Glutamatergic neuron (in vitro differentiated cells): ENCODE measurements around the gene ARFRP1. TPM values are rescaled to one million over a fixed set of nuclear protein-coding genes. Genes with fewer than 3 reads are reported as not detected.

Experiments used
- DNase-seq: peaks from one replicate; pipeline ENCODE4 v3.0.0; 2022
- H3K27ac Mint-ChIP-seq: one replicate; pipeline ENCODE4 v1.8.0; 2020; ENCODE audit warnings: mild to moderate bottlenecking, mixed read lengths, inconsistent platforms; ENCODE audit not compliant: unreplicated experiment
- H3K27me3 Mint-ChIP-seq: one replicate; pipeline ENCODE4 v1.8.0; 2020; ENCODE audit warnings: mild to moderate bottlenecking, moderate library complexity, mixed read lengths, inconsistent platforms; ENCODE audit not compliant: unreplicated experiment
- H3K36me3 Mint-ChIP-seq: one replicate; pipeline ENCODE4 v1.8.0; 2020; ENCODE audit warnings: mild to moderate bottlenecking, mixed read lengths, inconsistent platforms; ENCODE audit not compliant: unreplicated experiment
- H3K4me1 Mint-ChIP-seq: one replicate; pipeline ENCODE4 v1.8.0; 2020; ENCODE audit warnings: mild to moderate bottlenecking, low read depth, mixed read lengths, inconsistent platforms; ENCODE audit not compliant: unreplicated experiment
- H3K4me3 Mint-ChIP-seq: one replicate; pipeline ENCODE4 v1.8.0; 2020; ENCODE audit warnings: mild to moderate bottlenecking, mixed read lengths, inconsistent platforms; ENCODE audit not compliant: unreplicated experiment
- H3K9me3 Mint-ChIP-seq: one replicate; pipeline ENCODE4 v1.8.0; 2020; ENCODE audit warnings: mild to moderate bottlenecking, moderate library complexity, mixed read lengths, inconsistent platforms; ENCODE audit not compliant: unreplicated experiment
- total RNA-seq: library from RNA; stranded (reverse); fragmentation: NEBNext Ultra II Directional; extraction: Animal tissue kit (Norgen Biotek cat#: 25700); gene quantifications from one replicate; pipeline ENCODE4 v1.2.1, GENCODE V29; 2021; ENCODE audit not compliant: unreplicated experiment
- TF ChIP-seq, protein P1 (sequence below): fragments of 200-600 bp; sonication (generic); IDR thresholded peaks from one replicate; pipeline ENCODE4 v1.5.0; 2021; ENCODE audit not compliant: partially characterized antibody, unreplicated experiment

ARFRP1 gene
- total RNA-seq, 1 donor from 2014 or later, result 51.9 TPM

DNA sequence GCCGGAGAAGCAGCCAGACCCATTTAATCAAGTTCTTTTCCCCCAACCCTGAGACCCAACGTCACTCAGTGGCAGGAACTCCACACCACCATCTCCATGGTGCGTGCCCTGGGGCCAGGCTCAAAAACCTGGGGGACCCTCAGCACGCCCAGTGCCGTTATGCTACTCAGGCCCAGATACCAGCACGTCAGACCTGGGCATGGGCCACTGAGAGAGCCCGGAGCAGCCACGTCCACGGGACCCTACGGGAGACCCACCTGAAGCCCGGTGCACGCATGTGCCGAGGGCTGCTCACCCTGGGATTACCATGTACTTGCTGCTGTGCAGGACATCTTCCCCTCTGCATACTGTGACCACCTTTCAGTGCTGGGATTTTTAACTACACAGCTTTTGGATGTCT, 45.6 kb upstream of the ARFRP1 start:
- no peaks in the 10 kb centered on the region for H3K36me3 Mint-ChIP-seq
- no peak for DNase-seq
- H3K27me3 Mint-ChIP-seq, result peaks cover 11% of the 10 kb centered on the region
- TF ChIP-seq, protein P1, sequence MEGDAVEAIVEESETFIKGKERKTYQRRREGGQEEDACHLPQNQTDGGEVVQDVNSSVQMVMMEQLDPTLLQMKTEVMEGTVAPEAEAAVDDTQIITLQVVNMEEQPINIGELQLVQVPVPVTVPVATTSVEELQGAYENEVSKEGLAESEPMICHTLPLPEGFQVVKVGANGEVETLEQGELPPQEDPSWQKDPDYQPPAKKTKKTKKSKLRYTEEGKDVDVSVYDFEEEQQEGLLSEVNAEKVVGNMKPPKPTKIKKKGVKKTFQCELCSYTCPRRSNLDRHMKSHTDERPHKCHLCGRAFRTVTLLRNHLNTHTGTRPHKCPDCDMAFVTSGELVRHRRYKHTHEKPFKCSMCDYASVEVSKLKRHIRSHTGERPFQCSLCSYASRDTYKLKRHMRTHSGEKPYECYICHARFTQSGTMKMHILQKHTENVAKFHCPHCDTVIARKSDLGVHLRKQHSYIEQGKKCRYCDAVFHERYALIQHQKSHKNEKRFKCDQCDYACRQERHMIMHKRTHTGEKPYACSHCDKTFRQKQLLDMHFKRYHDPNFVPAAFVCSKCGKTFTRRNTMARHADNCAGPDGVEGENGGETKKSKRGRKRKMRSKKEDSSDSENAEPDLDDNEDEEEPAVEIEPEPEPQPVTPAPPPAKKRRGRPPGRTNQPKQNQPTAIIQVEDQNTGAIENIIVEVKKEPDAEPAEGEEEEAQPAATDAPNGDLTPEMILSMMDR, result no peak
- peak overlapping the region; percentile 86 for H3K27ac Mint-ChIP-seq
- H3K4me3 Mint-ChIP-seq, result peak overlapping the region; percentile 69
- H3K4me1 Mint-ChIP-seq, result peaks cover 23% of the 10 kb centered on the region
- H3K9me3 Mint-ChIP-seq, result peaks cover 24% of the 10 kb centered on the region

DNA sequence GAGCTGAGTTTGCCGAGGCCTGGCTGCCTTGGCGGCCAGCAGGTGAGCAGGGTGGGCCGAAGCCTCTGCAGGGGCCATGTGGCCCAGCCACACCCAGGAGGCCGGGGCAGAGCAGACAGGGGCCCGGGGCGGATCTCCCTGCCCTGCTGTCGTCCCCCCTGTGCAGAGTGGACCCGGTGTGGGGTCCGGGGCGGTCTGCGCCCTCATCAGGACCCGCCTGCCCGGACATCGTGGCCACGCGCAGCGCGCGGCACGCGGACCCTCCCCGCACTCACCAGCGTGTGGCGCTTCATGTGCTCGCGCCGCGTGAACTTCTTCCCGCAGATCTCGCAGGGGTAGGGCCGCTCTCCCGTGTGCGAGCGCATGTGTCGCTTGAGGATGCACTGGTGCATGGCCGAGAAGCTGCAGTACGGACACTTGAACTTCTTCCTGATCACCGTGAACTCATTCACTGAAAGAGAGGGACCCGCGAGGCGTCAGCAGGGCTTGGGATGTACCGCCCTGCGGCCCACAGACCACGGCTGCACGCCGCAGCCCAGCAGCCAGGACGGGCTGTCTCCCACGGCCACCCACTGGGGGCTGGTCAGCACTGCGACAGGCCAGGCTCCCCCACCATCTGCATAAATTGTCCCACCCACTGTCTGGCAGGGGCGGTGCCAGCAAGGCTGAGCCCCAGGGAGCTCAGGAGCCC, 44.8 kb upstream of the ARFRP1 start:
- no peak overlapping the region for H3K4me3 Mint-ChIP-seq
- no peaks in the 10 kb centered on the region for H3K36me3 Mint-ChIP-seq
- no peak overlapping the region for H3K27ac Mint-ChIP-seq
- TF ChIP-seq, protein P1, result no peak
- H3K4me1 Mint-ChIP-seq, result peaks cover 22% of the 10 kb centered on the region
- H3K27me3 Mint-ChIP-seq, result peaks cover 11% of the 10 kb centered on the region
- DNase-seq, result no peak
- peaks cover 20% of the 10 kb centered on the region for H3K9me3 Mint-ChIP-seq

DNA sequence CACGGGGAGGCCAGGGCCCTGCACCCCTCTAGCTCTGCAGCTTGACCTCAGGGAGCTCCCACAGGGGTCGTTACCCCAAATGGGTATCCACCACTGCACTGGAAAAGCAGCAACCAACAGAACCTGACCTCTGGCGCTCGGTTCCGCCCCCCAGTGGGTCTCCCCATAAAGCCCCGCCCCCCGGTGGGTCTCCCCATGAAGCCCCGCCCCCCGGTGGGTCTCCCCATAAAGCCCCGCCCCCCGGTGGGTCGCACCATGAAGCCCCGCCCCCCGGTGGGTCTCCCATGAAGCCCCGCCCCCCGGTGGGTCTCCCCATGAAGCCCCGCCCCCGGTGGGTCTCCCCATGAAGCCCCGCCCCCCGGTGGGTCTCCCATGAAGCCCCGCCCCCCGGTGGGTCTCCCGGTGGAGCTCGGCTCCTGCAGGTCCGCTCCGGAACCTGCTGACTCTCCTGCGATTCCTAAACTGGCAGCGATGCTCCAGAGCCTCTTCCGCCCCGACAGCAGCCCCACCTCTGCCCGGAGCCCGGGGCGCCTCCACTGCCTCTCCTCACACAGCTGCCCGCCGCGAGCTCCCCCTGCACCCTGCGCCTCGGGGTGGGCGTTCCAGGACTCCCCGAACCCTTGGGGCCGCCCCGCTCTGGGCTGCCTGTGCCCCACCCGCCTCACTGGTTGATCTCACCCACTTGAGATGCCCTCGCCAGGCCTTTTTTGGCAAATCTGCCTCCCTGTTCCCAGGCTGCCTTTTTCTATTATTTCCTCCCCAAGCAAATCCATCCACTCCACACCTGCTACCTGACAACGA, 43.9 kb upstream of the ARFRP1 start:
- DNase-seq, result no peak
- no peaks in the 10 kb centered on the region for H3K36me3 Mint-ChIP-seq
- TF ChIP-seq, protein P1, result no peak
- H3K27ac Mint-ChIP-seq, result no peak overlapping the region
- H3K9me3 Mint-ChIP-seq, result peaks cover 20% of the 10 kb centered on the region
- H3K27me3 Mint-ChIP-seq, result peaks cover 11% of the 10 kb centered on the region
- H3K4me3 Mint-ChIP-seq, result no peak overlapping the region
- H3K4me1 Mint-ChIP-seq, result peaks cover 18% of the 10 kb centered on the region

DNA sequence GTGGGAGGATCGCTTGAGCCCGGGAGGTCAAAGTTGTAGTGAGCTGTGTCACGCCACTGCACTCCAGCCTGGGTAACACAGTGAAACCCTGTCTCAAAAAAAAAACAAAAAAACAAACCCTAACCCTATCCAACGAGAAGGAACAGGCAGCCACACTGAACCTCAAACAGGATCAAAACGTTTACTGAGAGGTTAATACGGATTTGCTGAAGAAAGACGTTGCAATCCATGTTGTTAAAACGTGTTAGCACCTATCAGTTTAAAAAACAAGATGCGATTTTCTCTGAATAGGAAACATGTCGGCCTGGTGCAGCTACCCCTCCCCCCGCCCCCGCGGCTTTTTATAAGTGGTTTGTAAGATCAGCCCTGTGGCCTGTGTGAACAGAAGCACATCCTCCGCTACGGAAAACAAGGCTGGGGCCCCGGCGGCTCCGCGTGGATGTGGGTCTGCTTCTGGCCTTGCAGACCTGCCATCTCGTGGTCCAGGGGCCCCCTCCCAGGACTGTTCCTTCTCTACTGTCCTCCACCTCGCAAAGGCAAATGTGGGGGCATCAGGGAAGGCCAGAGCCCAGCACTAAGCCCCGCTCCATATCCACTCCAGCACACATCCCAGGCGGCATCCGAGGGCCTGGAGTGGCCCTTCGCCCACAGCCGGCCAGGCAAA, 43.2 kb upstream of the ARFRP1 start:
- Mint-ChIP-seq H3K36me3 (no peaks in the 10 kb centered on the region), H3K9me3 (peaks cover 20% of the 10 kb centered on the region), H3K4me3 (no peak overlapping the region), H3K27ac (peak overlapping the region; percentile 12), H3K27me3 (peaks cover 11% of the 10 kb centered on the region), H3K4me1 (peaks cover 15% of the 10 kb centered on the region)
- DNase-seq, result no peak
- TF ChIP-seq, protein P1, result no peak
